Activated CD4-positive, alpha-beta T cell treated with anti-CD3 and anti-CD28 coated beads, Interleukin-2, amount 50 U/mL, for 16 hours (primary cell): ENCODE results near the gene YLPM1.
"Not testable (repeated sequence)": the region's sequence is repeated elsewhere in the genome, so short reads cannot be mapped to it uniquely, and the experiment has no call there.

Experiments
- DNase-seq: peaks from one replicate; pipeline ENCODE4 v3.0.0-alpha.2; 2020

Gene YLPM1, protein sequence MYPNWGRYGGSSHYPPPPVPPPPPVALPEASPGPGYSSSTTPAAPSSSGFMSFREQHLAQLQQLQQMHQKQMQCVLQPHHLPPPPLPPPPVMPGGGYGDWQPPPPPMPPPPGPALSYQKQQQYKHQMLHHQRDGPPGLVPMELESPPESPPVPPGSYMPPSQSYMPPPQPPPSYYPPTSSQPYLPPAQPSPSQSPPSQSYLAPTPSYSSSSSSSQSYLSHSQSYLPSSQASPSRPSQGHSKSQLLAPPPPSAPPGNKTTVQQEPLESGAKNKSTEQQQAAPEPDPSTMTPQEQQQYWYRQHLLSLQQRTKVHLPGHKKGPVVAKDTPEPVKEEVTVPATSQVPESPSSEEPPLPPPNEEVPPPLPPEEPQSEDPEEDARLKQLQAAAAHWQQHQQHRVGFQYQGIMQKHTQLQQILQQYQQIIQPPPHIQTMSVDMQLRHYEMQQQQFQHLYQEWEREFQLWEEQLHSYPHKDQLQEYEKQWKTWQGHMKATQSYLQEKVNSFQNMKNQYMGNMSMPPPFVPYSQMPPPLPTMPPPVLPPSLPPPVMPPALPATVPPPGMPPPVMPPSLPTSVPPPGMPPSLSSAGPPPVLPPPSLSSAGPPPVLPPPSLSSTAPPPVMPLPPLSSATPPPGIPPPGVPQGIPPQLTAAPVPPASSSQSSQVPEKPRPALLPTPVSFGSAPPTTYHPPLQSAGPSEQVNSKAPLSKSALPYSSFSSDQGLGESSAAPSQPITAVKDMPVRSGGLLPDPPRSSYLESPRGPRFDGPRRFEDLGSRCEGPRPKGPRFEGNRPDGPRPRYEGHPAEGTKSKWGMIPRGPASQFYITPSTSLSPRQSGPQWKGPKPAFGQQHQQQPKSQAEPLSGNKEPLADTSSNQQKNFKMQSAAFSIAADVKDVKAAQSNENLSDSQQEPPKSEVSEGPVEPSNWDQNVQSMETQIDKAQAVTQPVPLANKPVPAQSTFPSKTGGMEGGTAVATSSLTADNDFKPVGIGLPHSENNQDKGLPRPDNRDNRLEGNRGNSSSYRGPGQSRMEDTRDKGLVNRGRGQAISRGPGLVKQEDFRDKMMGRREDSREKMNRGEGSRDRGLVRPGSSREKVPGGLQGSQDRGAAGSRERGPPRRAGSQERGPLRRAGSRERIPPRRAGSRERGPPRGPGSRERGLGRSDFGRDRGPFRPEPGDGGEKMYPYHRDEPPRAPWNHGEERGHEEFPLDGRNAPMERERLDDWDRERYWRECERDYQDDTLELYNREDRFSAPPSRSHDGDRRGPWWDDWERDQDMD (N-terminal part only)

DNA sequence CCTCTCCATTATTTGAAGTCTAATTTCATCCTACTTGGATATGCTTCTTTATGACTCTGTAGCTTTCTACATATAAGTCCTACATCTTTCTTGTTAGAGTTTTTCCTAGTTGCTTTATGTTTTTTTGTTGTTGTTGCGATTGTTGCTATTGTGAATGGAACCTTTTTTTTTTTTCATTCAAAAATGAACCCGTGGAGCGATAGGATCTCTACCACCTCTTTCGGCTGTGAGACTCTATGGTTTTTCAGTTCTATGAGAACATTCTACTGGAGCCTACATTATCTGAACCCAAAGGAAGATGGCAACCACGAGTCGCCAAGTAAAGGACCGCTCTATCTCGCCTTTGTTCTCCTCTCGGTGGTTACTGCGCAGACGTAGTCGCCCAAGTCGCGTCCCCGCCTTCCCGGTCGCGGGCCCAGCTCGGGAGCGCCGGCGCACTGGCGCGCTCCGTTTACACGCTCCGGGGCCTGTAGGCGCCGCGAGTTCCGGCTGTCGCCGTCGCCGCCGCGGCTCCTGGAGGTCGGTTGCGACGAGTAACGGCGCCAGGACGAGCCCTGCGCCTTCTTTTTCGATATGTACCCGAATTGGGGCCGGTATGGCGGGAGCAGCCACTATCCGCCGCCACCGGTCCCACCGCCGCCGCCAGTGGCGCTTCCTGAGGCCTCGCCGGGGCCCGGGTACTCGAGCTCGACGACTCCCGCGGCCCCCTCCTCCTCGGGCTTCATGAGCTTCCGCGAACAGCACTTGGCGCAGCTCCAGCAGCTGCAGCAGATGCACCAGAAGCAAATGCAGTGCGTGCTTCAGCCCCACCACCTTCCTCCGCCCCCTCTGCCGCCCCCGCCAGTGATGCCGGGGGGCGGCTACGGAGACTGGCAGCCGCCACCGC is at the start of gene YLPM1:
Gene YLPM1 (plus strand): TSS at position 400 of the 886 bp plus-strand sequence. CDS start 174 bp downstream, at position 574.
- DNase-seq, result peak; percentile 97

DNA sequence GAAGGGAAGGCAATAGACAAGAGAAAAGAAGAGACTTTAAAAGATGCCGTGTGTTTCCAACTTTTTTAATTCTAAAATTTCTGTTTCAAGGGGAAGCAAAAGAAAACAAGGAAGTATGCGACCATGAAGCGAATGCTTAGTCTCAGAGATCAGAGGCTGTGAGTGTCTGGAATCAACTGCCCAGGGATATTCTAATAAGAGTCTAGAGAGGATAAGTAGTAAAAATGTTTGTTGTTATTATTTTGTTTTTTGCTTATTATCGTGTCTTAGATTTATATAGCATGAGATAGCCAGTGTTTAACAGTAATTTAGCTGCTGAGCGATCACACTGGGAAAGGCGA is 49.8 kb upstream of the YLPM1 start:
- no peak for DNase-seq

DNA sequence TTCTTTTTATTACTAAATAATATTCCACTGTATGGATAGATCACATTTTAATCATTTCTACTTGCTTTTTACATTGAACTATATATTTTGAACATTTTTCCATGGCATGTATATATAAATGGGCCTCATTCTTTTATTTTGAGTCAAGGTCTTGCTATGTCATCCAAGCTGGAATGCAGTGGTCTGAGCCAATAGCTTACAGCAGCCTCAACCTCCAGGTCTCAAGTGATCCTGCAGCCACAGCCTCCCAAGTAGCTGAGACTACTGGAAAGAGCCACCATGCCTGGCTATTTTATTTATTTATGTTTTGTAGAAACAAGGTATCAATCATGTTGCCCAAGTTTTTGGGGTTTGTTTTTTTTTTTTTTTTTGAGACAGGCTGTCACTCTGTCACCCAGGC is 42.6 kb upstream of the YLPM1 start:
- DNase-seq, result no peak

DNA sequence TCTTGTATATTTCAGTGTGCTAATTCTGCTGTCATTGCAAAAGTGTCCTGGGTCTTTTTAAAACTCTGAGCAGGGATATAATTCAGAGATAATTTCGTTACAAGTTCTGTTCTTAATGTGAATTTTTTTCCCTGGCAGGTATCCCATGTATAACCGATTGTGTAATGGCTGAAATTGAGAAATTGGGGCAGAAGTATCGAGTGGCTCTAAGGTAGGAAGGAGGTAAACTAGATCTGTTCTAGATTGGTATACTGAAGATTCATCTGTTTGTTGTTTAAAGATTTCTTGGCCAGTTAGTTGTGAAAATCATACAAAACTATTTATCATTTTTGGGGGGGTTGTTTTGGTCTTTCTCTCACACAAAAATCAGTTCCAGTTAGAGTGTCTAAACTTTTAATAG is 40.0 kb upstream of the YLPM1 start:
- no peak for DNase-seq

DNA sequence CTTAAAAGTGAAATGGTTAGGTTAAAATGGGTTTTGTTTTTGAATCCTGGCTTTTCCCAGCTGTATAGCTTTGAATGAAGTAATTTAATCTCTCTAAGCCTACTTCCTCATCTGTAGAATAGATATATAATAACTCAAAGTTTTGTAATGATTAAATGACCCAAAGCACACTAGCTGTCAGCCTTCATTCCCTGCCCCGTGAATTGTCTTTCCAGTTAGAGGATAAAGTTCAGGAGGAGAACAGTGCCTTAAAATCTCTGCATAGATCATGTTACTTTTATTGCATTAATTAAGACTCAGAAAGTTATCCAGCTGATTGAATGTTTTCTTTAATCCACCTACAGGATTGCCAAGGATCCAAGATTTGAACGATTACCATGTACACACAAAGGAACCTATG is 30.7 kb upstream of the YLPM1 start:
- no peak for DNase-seq

DNA sequence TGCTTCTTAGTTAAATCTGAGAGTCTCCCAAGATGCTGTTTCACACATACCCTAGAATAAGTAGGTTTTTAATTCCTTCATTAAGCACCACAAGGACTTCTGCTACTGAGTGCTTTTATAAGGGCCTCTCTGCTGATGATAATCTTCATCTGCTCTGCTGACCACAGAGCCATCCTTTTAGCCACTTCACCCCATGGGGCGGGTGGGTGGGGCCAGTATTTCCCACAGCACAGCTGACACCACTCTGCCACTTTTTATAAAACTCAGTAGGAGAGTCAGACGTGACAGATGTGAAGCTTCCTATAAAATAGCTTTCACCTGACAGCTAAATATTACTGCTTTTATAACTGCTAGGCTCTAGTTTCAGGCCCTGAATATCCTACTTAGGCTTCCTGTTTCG is 29.9 kb upstream of the YLPM1 start:
- DNase-seq, result no peak

DNA sequence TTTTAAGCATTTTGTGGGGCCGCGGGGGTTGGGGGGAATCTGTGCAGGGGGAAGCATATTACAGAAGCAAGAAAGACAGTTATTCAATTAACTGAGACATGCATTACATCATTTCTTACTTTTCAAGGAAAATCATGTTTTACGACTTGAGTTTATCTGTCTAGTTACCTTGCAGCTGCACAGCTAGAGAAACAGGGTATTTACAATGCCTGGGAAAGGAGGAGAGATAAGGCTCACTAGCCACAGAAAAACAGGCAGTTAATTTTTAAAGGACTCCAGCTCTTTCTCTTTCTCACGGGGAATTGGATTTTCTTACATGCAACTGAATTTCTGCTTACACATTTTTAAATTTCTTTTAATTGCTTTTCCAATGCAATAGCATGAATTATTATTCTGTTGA is 28.0 kb upstream of the YLPM1 start:
- no peak for DNase-seq

DNA sequence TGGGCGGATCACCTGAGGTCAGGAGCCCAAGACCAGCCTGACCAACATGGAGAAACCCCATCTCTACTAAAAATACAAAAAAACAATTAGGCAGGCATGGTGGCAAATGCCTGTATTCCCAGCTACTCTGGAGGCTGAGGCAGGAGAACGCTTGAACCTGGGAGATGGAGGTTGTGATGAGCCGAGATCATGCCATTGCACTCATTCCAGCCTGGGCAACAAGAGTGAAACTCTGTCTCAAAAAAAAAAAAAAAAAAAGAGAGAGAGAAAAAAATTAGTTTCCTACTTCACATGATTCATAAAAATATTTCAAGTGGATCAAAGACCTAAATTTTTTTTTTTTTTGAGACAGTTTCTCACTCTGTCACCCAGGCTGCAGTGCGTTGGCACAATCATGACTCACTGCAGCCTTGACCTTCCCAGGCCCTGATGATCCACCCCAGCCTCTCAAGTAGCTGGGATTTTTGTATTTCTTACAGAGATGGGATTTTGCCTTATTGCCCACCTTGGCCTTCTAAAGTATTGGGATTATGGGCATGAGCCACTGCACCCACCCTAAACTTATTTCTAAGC is 25.3 kb upstream of the YLPM1 start:
- no peak for DNase-seq

DNA sequence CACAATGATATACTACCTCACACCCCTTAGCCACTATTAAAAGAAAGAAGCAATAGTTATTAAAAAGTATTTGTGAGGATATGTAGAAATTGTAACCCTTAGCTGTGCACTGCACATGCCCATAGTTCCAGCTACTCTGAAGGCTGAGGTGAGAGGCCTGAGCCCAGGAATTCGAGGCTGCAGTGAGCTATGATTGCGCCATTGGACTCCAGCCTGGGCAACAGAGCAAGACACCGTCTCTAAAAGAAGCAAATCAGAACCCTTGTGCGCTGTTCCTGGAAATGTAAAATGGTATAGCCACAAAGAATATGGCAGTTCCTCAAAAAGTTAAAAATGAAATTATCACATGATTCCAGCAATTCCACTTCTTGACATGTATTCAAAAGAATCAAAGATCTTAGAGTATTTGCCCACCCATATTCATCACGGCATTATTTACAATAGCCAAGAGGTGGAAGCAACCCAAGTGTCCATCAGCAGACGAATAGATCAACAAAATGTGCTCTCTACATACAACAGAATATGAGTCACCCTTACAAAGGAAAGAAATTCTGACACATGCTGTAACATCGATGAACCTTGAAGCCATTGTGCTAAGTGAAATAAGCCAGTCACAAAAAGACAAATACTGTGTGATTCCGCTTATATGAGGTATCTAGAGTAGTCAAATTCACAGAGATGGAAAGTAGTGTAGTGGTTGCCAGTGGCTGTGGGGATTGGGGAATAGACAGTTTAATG is 23.7 kb upstream of the YLPM1 start:
- no peak for DNase-seq

DNA sequence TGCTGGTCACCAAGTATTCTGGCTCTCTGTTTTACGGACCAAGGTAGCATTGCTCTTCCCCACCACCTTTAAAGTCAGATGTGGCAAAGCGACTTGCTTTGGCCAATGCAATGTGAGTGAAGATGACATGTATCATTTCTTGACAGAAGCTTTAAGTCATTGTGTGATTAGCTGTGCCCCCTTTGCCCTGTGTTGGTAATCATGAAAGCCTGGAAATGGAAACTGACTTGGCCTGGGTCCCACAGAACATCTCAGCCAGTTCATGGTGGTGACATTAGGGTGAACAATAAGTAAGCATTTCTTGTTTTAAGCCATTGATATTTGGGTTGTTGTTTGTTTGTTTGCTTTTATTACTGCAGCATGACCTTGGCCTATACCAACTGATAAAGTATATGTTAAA is 15.9 kb upstream of the YLPM1 start:
- no peak for DNase-seq

DNA sequence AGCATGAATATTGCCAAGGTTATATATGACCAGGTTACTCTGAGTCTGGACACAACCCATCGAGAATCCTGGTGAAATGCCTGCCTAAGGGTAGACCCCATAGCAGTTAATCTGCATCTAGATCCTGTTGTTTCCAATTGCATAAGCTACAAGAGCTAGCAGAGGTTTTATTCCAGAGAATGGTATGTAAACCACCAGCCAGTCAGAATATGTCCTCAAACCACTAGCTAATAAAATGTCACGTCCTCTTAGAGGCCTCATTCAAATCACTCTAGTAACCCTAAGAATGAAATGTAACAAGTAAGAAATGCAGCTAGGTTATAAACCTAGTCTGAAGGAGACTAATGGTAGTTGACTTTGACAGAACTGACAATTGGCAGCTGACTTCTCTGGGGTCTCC is 9.0 kb upstream of the YLPM1 start:
- DNase-seq, result no peak

DNA sequence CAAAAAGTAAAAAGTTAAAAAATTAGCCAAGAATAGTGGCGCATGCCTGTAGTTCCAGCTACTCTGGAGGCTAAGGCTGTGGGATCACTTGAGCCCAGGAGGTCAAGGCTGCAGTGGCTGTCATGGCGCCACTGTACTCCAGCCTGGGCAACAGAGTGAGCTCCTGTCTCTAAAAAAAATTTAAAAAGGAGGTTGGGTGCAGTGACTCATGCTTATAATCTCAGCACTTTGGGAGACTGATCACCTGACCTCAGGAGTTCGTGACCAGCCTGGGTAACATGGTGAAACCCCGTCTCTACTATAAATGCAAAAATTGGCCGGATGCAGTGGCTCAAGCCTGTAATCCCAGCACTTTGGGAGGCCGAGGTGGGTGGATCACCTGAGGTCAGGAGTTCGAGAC is 8.2 kb upstream of the YLPM1 start:
- no peak for DNase-seq

DNA sequence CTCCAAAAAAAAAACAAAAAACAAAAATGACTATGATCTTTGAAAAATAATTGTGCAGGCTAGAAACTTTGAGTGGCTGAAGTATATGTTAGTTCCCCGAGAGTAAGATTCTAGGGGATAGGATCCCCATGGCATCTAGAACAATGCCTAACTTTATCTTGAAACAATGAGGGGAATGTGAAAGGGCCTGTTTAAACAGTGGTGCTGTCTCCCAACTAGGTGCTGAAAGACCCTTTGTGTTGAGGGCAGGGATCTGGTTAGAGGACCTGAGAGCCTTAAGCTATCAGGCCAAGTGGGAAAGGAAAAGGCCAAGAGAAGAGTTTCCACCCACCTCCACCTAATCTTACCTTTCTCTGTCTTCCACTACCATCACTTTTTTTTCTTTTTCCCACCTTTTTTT is 6.8 kb upstream of the YLPM1 start:
- DNase-seq, result no peak

DNA sequence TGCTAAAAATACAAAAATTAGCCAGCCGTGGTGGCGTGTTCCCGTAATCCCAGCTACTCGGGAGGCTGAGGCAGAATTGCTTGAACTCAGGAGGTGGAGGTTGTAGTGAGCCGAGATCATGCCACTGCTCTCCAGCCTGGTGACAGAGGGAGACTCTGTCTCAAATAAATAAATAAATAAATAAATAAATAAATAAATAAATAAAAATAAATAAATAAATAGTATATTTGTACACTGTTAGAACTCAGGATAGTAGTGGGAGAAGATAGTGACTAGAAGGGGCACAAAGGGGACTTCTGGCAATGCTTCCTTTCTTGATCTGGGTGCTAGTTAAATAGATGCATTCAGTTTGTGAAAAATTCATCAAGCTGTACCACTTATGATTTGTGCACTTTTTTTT is 4.6 kb upstream of the YLPM1 start:
- not testable (repeated sequence) for DNase-seq

DNA sequence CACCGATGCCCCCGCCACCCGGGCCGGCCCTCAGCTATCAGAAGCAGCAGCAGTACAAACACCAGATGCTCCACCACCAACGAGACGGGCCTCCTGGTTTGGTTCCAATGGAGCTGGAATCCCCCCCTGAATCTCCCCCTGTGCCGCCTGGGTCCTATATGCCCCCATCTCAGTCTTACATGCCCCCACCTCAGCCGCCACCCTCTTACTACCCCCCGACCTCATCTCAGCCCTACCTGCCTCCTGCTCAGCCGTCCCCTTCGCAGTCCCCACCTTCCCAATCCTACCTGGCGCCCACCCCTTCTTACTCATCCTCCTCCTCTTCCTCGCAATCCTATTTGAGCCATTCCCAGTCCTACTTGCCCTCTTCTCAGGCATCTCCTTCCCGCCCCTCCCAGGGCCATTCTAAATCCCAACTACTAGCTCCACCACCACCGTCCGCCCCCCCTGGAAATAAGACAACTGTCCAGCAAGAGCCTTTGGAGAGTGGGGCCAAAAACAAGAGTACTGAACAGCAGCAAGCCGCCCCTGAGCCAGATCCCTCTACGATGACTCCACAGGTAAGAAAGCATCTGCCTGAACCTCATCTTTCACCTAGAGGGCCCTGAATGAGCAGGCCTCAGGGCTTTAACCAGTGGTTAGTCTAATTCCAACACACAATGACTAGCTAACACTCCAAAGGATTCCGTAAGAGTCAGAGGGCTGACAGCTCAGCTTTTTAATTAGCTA is 851 bp downstream of the YLPM1 start:
- DNase-seq, result peak; percentile 30

DNA sequence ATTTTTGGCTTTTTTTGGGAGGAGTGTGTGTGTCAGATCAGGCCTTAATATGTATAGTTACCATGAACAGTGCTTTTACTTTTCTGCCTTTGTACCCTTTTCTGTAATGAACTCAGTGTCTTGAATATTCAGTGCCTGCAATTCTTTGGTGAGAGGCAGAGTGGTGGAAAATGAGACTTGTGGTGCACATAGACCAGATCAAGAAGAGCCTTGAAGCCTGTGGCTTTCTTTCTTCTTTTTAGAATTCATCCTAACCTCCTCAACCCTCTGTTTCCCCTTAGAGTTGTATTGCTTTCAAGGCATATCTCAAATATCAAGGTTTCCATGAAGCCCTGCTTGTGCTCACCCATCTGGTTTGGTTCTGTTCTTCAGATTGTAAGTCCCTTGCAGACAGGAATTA is 2.6 kb downstream of the YLPM1 start:
- peak; percentile 6 for DNase-seq

DNA sequence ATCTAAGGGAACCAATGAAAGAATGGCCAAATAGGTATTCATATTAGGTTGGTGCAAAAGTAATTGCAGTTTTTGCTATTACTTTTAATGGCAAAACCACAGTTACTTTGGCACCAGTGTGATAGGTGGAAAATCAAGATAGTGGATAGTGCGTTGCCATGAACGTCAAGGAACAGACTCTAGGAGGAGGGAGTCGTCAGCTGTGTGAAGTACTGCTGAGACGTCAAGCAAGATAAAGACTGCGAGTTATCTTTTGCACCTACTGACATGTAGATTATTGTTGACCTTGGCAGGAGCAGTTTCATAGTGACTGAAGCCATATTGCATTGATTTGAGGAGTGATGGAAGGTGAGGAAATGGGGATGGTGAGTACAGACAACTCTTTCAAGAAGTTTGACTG is 8.3 kb downstream of the YLPM1 start:
- DNase-seq, result no peak

DNA sequence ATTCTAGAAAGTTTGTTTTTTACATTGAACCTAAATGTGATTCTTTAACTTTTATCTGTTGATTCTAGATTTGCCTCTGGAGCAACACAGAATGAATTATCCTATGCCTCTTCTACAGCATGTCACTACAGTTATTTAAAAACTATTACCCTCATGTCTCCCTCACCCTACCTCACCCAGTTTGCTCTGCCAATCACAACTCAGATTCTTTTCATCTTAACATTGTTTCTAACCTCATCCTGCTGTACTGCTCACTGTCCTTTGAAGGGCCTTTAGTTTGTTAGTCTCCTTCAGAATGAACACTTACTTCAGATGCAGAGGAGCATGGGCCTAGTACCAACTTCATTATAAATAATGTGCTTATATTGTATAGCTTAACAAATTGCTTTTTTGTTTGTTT is 21.5 kb downstream of the YLPM1 start:
- no peak for DNase-seq

DNA sequence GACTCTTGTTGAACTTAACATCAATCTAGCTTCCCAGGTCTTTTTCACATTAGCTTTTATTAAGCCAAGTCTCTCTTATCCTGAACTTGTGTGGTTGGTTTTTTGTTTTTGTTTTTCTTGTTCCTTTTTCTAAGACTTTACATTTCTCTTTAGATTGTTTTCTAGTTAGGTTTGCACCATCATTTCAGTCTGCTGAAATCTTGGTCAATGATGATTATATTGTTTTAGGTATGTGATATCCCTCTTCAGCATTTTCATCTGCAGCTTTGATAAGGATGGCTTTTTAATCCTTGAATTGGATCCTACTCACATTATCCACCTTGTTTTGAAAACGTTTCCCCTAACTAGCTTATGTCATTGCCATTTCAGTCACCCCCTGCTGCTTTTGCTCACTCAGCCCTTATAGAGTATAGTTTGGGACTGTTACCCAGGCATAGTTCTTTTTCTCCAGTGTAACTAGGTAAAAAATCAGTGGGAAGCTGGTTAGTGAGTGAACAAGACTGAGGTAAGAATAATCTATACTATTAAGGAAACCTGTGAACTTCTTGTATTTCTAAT is 22.0 kb downstream of the YLPM1 start:
- DNase-seq, result no peak

DNA sequence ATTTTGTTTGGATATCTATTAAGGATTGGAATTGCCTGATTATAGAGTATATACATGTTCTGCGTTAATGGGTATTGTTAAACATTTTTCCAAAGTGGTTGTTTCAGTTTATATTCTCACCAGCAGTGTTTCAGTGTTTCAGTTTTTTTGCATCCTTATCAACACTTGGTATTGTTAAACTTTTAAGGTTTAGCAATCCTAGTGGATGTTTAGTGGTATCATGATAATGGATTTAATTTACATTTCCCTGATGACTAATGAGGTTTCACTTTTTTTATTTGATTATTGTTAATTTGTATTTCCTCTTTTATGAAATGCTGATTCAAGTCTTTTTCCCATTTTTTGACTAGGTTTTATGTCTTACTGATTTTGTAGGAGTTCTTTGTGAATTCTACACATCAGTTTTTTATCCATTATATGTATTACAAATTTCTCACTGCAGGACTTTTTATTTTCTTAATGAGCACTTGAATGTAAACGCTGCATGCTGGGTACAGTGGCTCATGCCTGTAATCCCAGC is 23.7 kb downstream of the YLPM1 start:
- no peak for DNase-seq
